Activated naive CD8-positive, alpha-beta T cell (primary cell): Measurements from ENCODE around the gene FCRL3.

Experiments used
- H3K27ac Mint-ChIP-seq: one replicate; pipeline ENCODE4 v1.8.0; 2021; ENCODE audit warnings: mixed read lengths
- H3K27me3 Mint-ChIP-seq: one replicate; pipeline ENCODE4 v1.8.0; 2021; ENCODE audit warnings: mixed read lengths
- H3K36me3 Mint-ChIP-seq: one replicate; pipeline ENCODE4 v1.8.0; 2021; ENCODE audit warnings: mixed read lengths
- H3K4me1 Mint-ChIP-seq: one replicate; pipeline ENCODE4 v1.8.0; 2021; ENCODE audit warnings: low read depth, mixed read lengths
- H3K4me3 Mint-ChIP-seq: one replicate; pipeline ENCODE4 v1.8.0; 2021; ENCODE audit warnings: mild to moderate bottlenecking, mixed read lengths
- H3K9me3 Mint-ChIP-seq: one replicate; pipeline ENCODE4 v1.8.0; 2021; ENCODE audit warnings: low read depth, mixed read lengths

Gene FCRL3

GRCh38 chr1:157700305-157700704 lies 264 bp downstream of the FCRL3 start:
- Mint-ChIP-seq H3K4me1 (no peaks in the 10 kb centered on the region), H3K4me3 (no peak overlapping the region), H3K27me3 (peaks cover 7% of the 10 kb centered on the region), H3K36me3 (no peaks in the 10 kb centered on the region), H3K27ac (no peak overlapping the region), H3K9me3 (no peaks in the 10 kb centered on the region)

DNA sequence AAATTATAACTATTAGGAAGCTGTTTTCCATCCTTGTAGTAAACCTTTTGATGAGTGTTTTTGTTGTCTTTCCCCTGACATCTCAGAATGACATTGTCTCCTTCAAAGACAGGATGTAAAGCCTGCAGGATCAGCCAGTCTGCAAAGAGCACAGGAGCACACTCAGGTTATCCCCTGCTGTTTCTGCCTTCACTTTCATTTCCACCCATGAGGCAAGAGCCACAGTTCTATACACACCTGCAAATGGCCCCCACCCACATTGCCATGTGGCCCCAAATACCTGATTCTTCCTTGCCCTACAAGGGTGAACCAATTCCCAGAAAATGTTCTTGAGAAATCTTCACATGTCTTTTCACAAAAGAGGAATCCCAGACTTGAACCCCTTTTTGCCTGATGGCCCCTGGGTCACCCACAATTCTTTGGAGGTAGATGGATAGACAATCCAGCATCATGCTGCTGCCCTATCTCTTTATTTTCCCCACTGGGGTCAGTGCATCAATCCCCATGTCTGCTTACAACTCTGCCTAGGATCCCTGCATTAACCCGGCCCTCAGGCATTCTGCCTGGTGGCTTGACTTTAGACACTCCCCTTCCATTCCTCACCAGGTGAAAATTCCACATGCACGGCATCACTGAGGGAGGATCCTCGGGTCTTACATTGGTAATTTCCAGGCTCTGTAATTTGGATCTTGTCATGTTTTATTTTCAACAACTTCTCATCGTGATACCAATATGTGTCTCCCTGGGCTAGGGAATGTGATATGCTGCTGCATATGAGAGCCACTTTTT lies 2.6 kb downstream of the FCRL3 start:
- H3K9me3 Mint-ChIP-seq = no peaks in the 10 kb centered on the region
- no peak overlapping the region for H3K27ac Mint-ChIP-seq
- peaks cover 8% of the 10 kb centered on the region for H3K27me3 Mint-ChIP-seq
- H3K4me3 Mint-ChIP-seq = no peak overlapping the region
- no peaks in the 10 kb centered on the region for H3K36me3 Mint-ChIP-seq
- no peaks in the 10 kb centered on the region for H3K4me1 Mint-ChIP-seq

GRCh38 chr1:157696966-157697628 lies 3.5 kb downstream of the FCRL3 start:
- Mint-ChIP-seq H3K27me3 (peaks cover 8% of the 10 kb centered on the region), H3K9me3 (no peaks in the 10 kb centered on the region), H3K27ac (no peak overlapping the region), H3K4me3 (no peak overlapping the region), H3K4me1 (no peaks in the 10 kb centered on the region), H3K36me3 (no peaks in the 10 kb centered on the region)

GRCh38 chr1:157695417-157695816 lies 5.2 kb downstream of the FCRL3 start:
- Mint-ChIP-seq H3K9me3 (no peaks in the 10 kb centered on the region), H3K27ac (no peak overlapping the region), H3K4me1 (no peaks in the 10 kb centered on the region), H3K27me3 (peaks cover 8% of the 10 kb centered on the region), H3K4me3 (no peak overlapping the region), H3K36me3 (no peaks in the 10 kb centered on the region)

DNA sequence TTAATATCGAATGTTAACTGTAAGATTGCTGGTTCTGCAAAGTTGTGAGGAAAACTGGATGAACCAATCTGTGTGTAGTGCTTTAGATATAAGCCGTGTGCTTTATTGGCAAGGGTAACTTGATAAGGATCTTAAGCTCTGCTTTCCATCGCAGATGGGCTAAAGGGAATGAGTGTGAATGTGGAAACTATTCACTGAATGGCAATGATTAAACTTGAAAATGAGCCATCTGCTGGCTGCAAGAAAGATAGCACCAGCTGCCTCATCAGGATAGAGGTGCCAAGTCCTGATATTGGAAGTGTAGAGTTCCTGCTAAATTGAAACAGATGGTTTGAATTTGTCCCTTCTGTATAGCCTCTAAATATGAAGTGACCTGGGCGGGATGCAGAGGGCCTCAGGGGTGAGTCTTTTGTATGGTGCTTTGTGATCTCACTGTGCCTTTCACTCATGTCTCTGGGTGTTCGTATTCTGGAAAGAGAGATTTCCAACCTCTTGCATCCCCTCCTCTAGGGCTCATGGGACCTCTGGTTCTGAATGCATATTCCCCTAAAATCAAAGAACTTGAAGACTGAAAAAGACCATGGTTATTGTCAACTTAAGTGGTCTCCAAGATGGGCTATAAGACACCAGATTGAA lies 9.2 kb downstream of the FCRL3 start:
- no peaks in the 10 kb centered on the region for H3K4me1 Mint-ChIP-seq
- no peak overlapping the region for H3K27ac Mint-ChIP-seq
- H3K4me3 Mint-ChIP-seq = no peak overlapping the region
- no peaks in the 10 kb centered on the region for H3K36me3 Mint-ChIP-seq
- peaks cover 4% of the 10 kb centered on the region for H3K27me3 Mint-ChIP-seq
- H3K9me3 Mint-ChIP-seq = no peaks in the 10 kb centered on the region

DNA sequence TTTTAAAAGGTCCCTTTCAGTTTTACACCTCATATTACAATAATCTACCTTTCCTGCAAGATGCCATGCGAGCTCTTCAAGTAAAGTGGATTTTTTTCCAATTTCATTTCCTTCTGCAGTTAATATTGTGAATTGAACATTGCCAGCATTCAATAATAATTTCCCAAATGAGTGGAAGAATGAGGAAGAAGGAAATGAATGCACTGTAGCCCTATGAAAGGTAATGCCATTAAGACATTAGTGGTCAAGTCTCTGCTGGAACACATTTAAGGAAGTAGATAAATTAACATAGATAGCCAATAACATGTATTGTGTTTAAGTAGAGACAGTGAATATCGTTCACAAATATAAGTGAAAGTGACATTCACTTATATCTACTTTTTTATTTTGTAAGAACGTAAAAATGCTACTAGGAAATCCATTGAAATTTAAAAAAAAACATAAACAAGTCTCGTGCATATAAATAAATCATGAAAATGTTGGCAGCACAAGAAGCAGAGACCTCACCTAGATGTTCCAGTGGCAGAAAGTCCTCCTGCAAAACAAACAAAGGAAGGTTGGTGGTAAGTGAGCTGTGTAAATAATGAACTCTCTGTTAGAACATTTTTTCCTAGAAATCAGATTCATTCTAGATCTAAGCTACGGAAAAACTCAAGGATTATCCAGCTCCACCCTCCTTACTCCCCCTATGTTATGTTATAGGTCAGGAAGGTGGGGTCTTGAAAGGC lies 17.7 kb downstream of the FCRL3 start:
- no peaks in the 10 kb centered on the region for H3K36me3 Mint-ChIP-seq
- no peak overlapping the region for H3K4me3 Mint-ChIP-seq
- H3K27me3 Mint-ChIP-seq = peaks cover 10% of the 10 kb centered on the region
- no peaks in the 10 kb centered on the region for H3K9me3 Mint-ChIP-seq
- no peaks in the 10 kb centered on the region for H3K4me1 Mint-ChIP-seq
- no peak overlapping the region for H3K27ac Mint-ChIP-seq

DNA sequence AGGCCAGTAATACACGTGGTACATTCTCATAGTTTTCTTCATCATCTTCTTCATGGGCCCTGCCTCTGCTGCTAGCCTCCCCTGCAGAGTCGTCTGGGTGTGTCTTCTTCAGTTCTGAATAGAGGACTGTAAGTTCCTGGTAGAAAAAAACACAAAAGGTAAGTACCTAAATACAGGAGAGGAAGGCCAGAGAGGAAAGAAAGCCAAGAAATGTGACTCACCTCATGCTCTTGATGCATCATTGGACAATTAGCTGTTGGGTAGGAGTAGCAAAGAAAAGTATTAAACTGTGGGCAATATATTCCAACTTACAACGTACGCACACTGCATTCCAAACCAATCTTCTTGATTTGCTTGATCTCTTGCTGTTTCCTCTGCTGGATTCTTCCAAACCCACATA lies 21.8 kb downstream of the FCRL3 start:
- Mint-ChIP-seq H3K9me3 (peaks cover 6% of the 10 kb centered on the region), H3K36me3 (no peaks in the 10 kb centered on the region), H3K4me1 (no peaks in the 10 kb centered on the region), H3K27ac (no peak overlapping the region), H3K27me3 (peaks cover 11% of the 10 kb centered on the region), H3K4me3 (no peak overlapping the region)

DNA sequence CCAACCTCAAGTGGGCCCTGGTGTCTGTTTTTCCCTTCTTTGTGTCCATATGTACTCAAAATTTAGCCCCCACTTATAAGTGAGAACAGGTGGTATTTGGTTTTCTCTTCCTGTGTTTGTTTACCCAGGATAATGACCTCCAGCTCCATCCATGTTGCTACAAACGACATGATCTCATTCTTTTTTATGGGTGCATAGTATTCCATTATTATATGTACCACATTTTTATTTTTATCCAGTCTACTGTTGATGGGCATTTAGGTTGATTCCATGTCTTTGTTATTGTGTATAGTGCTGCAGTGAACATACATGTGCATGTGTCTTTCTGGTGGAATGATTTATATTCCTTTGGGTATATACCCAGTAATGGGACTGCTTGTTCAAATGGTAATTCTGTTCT lies 27.6 kb downstream of the FCRL3 start:
- Mint-ChIP-seq H3K4me3 (no peak overlapping the region), H3K4me1 (no peaks in the 10 kb centered on the region), H3K9me3 (peaks cover 20% of the 10 kb centered on the region), H3K27me3 (peaks cover 6% of the 10 kb centered on the region), H3K36me3 (peaks cover 2% of the 10 kb centered on the region), H3K27ac (no peak overlapping the region)

DNA sequence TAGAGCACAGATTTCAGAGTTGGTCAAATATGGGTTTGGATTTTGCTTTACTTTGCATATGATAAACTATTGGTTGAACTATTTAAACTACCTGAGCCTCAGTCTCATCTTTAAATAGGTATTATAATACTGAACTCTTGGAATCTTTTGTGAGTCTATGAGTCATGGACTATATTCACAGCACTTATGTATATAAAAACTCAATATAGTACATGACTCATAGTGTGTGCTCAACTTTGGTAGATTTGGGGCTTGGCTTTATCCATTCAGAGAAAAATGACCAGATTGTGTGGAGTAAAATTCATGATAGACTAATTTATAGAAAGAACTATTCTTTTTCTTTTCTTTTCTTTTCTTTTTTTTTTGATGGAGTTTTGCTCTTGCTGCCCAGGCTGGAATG lies 28.7 kb downstream of the FCRL3 start:
- no peaks in the 10 kb centered on the region for H3K4me1 Mint-ChIP-seq
- H3K9me3 Mint-ChIP-seq = peaks cover 23% of the 10 kb centered on the region
- no peak overlapping the region for H3K27ac Mint-ChIP-seq
- peaks cover 6% of the 10 kb centered on the region for H3K27me3 Mint-ChIP-seq
- H3K4me3 Mint-ChIP-seq = no peak overlapping the region
- peaks cover 2% of the 10 kb centered on the region for H3K36me3 Mint-ChIP-seq

- peaks cover 3% of the 10 kb centered on the region for H3K27me3 Mint-ChIP-seq
- no peak overlapping the region for H3K4me3 Mint-ChIP-seq
- H3K36me3 Mint-ChIP-seq = no peaks in the 10 kb centered on the region
- H3K4me1 Mint-ChIP-seq = no peaks in the 10 kb centered on the region
- no peaks in the 10 kb centered on the region for H3K9me3 Mint-ChIP-seq
- H3K27ac Mint-ChIP-seq = no peak overlapping the region
Observed at GRCh38 chr1:157659576-157660247, 40.9 kb downstream of the FCRL3 start.

- Mint-ChIP-seq H3K4me1 (no peaks in the 10 kb centered on the region), H3K9me3 (no peaks in the 10 kb centered on the region), H3K27ac (no peak overlapping the region), H3K27me3 (peaks cover 4% of the 10 kb centered on the region), H3K4me3 (no peak overlapping the region), H3K36me3 (no peaks in the 10 kb centered on the region)
Observed at GRCh38 chr1:157658571-157658970, 42.0 kb downstream of the FCRL3 start.

DNA sequence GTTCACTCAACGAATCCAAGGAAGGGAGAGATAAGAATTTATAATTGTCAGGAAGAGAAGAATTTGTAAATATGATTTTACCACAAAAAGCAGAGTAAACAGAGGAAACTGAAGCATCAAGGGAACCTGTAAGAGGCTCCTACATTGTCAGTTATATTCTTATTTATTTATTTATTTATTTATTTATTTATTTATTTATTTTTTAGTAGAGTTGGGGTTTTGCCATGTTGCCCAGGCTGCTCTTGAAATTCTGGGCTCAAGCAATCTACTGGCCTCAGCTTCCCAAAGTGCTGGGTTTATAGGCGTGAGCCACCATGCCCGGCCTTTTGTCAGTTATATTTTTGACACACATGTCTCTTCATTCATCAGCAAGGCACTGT lies 47.1 kb downstream of the FCRL3 start:
- Mint-ChIP-seq H3K4me3 (no peak overlapping the region), H3K27me3 (peaks cover 6% of the 10 kb centered on the region), H3K4me1 (peaks cover 2% of the 10 kb centered on the region), H3K9me3 (no peaks in the 10 kb centered on the region), H3K27ac (no peak overlapping the region), H3K36me3 (no peaks in the 10 kb centered on the region)

- no peak overlapping the region for H3K4me3 Mint-ChIP-seq
- no peaks in the 10 kb centered on the region for H3K9me3 Mint-ChIP-seq
- H3K27me3 Mint-ChIP-seq = peaks cover 4% of the 10 kb centered on the region
- H3K36me3 Mint-ChIP-seq = no peaks in the 10 kb centered on the region
- H3K27ac Mint-ChIP-seq = no peak overlapping the region
- peaks cover 2% of the 10 kb centered on the region for H3K4me1 Mint-ChIP-seq
Observed at GRCh38 chr1:157652859-157653493, 47.6 kb downstream of the FCRL3 start.

- Mint-ChIP-seq H3K4me3 (no peak overlapping the region), H3K27me3 (peaks cover 1% of the 10 kb centered on the region), H3K4me1 (peaks cover 2% of the 10 kb centered on the region), H3K36me3 (no peaks in the 10 kb centered on the region), H3K27ac (no peak overlapping the region), H3K9me3 (no peaks in the 10 kb centered on the region)
Observed at GRCh38 chr1:157648317-157648716, 52.3 kb downstream of the FCRL3 start.
